Parathyroid adenoma (tissue), 2 donors: ENCODE results near the gene SLC26A11.
"Not testable (repeated sequence)": the region's sequence is repeated elsewhere in the genome, so short reads cannot be mapped to it uniquely, and the experiment has no call there.

Experiments used
- H2AFZ ChIP-seq: fragments of 300-600 bp; sonication (generic); one replicate; pipeline ENCODE4 v1.7.0; 2017; ENCODE audit warnings: antibody characterized with exemption, mild to moderate bottlenecking
- H3K27ac ChIP-seq: fragments of 300-600 bp; sonication (generic); one replicate; pipeline ENCODE4 v1.7.0; 2017
- H3K27me3 ChIP-seq: fragments of 300-600 bp; sonication (generic); one replicate; pipeline ENCODE4 v1.7.0; 2017; ENCODE audit warnings: low read length; ENCODE audit not compliant: control insufficient read depth, insufficient read depth
- H3K36me3 ChIP-seq: fragments of 300-600 bp; sonication (generic); one replicate; pipeline ENCODE4 v1.7.0; 2017; ENCODE audit warnings: low read length; ENCODE audit not compliant: control insufficient read depth, insufficient read depth
- H3K4me1 ChIP-seq: fragments of 300-600 bp; sonication (generic); one replicate; pipeline ENCODE4 v1.7.0; 2017; ENCODE audit warnings: control low read depth
- H3K4me2 ChIP-seq: fragments of 300-600 bp; sonication (generic); one replicate; pipeline ENCODE4 v1.7.0; 2017; ENCODE audit warnings: low read length
- H3K4me3 ChIP-seq: fragments of 300-600 bp; sonication (generic); one replicate; pipeline ENCODE4 v1.7.0; 2017; ENCODE audit warnings: low read depth, low read length
- H3K79me2 ChIP-seq: fragments of 300-600 bp; sonication (generic); one replicate; pipeline ENCODE4 v1.7.0; 2017; ENCODE audit warnings: control low read depth
- H3K9ac ChIP-seq: fragments of 300-600 bp; sonication (generic); one replicate; pipeline ENCODE4 v1.7.0; 2017; ENCODE audit warnings: mild to moderate bottlenecking
- H3K9me3 ChIP-seq: fragments of 300-600 bp; sonication (generic); one replicate; pipeline ENCODE4 v1.7.0; 2017; ENCODE audit warnings: low read length; ENCODE audit not compliant: control insufficient read depth
- CTCF ChIP-seq: fragments of 300-600 bp; sonication (generic); IDR thresholded peaks from one replicate; pipeline ENCODE4 v1.7.0; 2017; ENCODE audit warnings: antibody characterized with exemption, mild to moderate bottlenecking
- donor health status: primary hyperparathyroidism.

SLC26A11 gene

GRCh38 chr17:80243526-80244433, 23.6 kb downstream of the SLC26A11 start:
- Histone ChIP-seq H3K4me3 (no peak overlapping the region), H3K4me1 (no peaks in the 10 kb centered on the region), H3K4me2 (no peak overlapping the region), H2AFZ (no peak overlapping the region), H3K27me3 (no peaks in the 10 kb centered on the region), H3K27ac (no peak overlapping the region), H3K36me3 (no peaks in the 10 kb centered on the region), H3K9ac (no peak overlapping the region), H3K9me3 (no peaks in the 10 kb centered on the region), H3K79me2 (peaks cover 3% of the 10 kb centered on the region)
- TF ChIP-seq CTCF: no peak

DNA sequence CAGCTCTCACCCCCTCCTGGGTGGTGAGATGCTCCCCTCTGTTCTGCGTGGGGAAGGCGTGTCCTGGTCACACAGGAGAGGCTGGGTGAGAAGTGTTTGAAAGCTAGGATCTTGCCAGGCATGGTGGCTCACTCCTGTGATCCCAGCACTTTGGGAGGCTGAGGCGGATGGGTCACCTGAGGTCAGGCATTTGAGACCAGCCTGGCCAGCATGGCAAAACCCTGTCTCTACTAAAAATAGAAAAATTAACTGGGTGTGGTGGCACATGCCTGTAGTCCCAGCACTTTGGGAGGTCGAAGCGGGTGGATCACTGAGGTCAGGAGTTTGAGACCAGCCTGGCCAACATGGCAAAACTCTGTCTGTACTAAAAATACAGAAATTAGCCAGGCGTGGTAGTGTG, 24.2 kb downstream of the SLC26A11 start:
- H3K36me3 ChIP-seq, H3K79me2 ChIP-seq, H3K9me3 ChIP-seq, H3K4me2 ChIP-seq, H3K27ac ChIP-seq, H3K4me3 ChIP-seq, H3K9ac ChIP-seq, H2AFZ ChIP-seq, H3K27me3 ChIP-seq, H3K4me1 ChIP-seq: not testable (repeated sequence)

DNA sequence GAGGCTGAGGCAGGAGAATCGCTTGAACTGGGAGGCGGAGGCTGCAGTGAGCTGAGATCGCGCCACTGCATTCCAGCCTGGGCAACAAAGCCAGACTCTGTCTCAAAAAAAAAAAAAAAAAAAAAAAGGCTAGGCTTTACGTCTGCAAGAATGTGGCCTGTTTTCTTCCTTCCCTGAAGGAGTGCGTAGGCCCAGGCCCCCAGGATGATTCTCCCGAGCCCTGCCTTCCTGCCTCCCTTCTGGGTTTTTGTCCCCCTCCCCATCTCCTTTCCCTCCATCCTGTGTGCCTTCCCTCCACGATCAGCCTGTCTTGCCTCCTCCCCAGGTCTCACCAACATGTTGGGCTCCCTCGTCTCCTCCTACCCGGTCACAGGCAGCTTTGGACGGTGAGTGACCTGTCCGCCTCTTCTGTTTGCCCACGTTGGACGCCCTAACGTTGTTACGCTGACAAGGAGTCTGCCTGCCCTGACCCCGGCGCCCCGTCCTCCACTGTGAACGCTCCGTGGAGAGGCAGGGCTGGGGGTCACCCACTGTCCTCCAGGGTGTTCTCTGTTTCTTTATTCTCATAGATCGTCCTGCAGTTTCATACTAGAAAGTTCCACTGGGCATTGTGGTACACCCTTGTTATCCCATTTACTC, 24.8 kb downstream of the SLC26A11 start:
- H3K4me1 ChIP-seq: no peaks in the 10 kb centered on the region
- H3K9me3 ChIP-seq: no peaks in the 10 kb centered on the region
- H3K4me3 ChIP-seq: no peak overlapping the region
- no peaks in the 10 kb centered on the region for H3K79me2 ChIP-seq
- H2AFZ ChIP-seq: no peak overlapping the region
- H3K4me2 ChIP-seq: no peak overlapping the region
- H3K36me3 ChIP-seq: no peaks in the 10 kb centered on the region
- H3K27ac ChIP-seq: no peak overlapping the region
- H3K27me3 ChIP-seq: no peaks in the 10 kb centered on the region
- H3K9ac ChIP-seq: no peak overlapping the region
- TF ChIP-seq CTCF: no peak

DNA sequence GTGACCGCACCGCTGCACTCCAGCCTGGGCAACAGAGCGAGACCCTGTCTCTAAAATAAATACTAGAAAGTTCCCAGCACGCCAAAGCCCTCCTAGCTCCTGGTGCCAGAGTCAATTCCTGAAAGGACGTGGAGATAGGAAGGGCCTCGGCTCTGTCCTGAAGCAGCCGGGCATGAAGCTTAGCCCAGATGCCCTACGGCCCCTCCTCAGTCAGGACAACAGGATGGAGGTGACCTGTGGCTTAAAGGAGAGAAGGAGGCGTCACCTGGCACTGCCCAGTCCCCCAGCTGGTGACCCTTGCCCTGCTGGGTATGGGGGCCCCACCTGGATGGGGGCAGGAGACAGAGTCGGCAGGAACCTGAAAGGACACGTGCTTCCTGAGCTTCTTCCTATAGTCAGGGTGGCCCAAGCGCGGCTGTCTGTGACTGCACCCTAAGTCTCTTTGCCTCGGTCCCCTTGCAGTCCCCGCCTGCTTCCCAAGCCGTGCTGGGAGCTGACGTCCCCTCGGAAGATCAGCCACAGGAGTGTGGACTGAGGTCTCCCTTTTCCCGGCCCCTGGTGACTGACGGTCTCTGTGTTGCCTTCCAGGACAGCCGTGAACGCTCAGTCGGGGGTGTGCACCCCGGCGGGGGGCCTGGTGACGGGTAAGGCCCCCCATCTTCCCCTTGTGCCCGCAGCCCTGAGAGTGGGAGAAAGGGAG, 25.5 kb downstream of the SLC26A11 start:
- Histone ChIP-seq H3K27me3 (no peaks in the 10 kb centered on the region), H3K4me2 (no peak overlapping the region), H3K9me3 (no peaks in the 10 kb centered on the region), H3K4me3 (no peak overlapping the region), H3K4me1 (no peaks in the 10 kb centered on the region), H3K9ac (no peak overlapping the region), H3K79me2 (no peaks in the 10 kb centered on the region), H3K27ac (no peak overlapping the region), H2AFZ (no peak overlapping the region), H3K36me3 (no peaks in the 10 kb centered on the region)
- TF ChIP-seq CTCF: no peak

DNA sequence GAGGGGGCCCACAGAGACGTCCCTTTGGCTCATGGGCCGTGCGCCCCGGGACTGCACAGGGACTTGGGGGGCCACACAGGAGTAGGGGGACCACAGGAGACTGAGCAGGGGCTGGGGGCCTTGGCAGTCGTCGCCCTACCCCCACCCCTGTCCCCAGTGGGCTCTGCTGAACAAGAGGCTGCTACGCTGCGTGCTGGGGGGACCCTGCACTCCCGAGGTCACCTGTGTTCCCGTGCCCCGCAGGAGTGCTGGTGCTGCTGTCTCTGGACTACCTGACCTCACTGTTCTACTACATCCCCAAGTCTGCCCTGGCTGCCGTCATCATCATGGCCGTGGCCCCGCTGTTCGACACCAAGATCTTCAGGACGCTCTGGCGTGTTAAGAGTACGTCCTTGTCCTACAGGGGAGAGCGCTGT, 26.0 kb downstream of the SLC26A11 start:
- Histone ChIP-seq H3K9me3 (no peaks in the 10 kb centered on the region), H3K27me3 (no peaks in the 10 kb centered on the region), H3K4me2 (no peak overlapping the region), H2AFZ (no peak overlapping the region), H3K4me3 (no peak overlapping the region), H3K27ac (no peak overlapping the region), H3K79me2 (no peaks in the 10 kb centered on the region), H3K9ac (no peak overlapping the region), H3K36me3 (no peaks in the 10 kb centered on the region), H3K4me1 (no peaks in the 10 kb centered on the region)
- no peak for TF ChIP-seq CTCF
